Duodenal mucosa (tissue), 2 donors: ENCODE measurements around the gene DUSP10.

Experiments
- H3K27ac ChIP-seq: one replicate; pipeline ENCODE4 v1.7.0; 2013; ENCODE audit warnings: low read depth, low read length
- H3K27me3 ChIP-seq, 2 donors: one replicate each; pipeline ENCODE4 v1.7.0; 2013; ENCODE audit warnings: low read length in 2 of 2, control low read depth in 1 of 2; ENCODE audit not compliant: insufficient read depth in 2 of 2, control insufficient read depth in 1 of 2
- H3K36me3 ChIP-seq, 2 donors: one replicate each; pipeline ENCODE4 v1.7.0; 2013; ENCODE audit warnings: low read length in 2 of 2, control low read depth in 1 of 2; ENCODE audit not compliant: insufficient read depth in 2 of 2, control insufficient read depth in 1 of 2
- H3K4me1 ChIP-seq, 2 donors: one replicate each; pipeline ENCODE4 v1.7.0; 2013; ENCODE audit warnings: low read length in 2 of 2, control low read depth in 1 of 2; ENCODE audit not compliant: insufficient read depth in 2 of 2, control insufficient read depth in 1 of 2
- H3K4me3 ChIP-seq, 2 donors: one replicate each; pipeline ENCODE4 v1.7.0; 2013; ENCODE audit warnings: low read length in 2 of 2, low read depth in 1 of 2
- H3K9ac ChIP-seq, 2 donors: one replicate each; pipeline ENCODE4 v1.7.0; 2013; ENCODE audit warnings: low read length in 2 of 2, low read depth in 1 of 2
- H3K9me3 ChIP-seq, 2 donors: one replicate each; pipeline ENCODE4 v1.7.0; 2013; ENCODE audit warnings: low read length in 2 of 2, control low read depth in 1 of 2; ENCODE audit not compliant: control insufficient read depth in 1 of 2

Gene DUSP10

GRCh38 chr1:221748981-221749380 lies 7.1 kb upstream of the DUSP10 start:
- Histone ChIP-seq H3K36me3 (no peaks in the 10 kb centered on the region), H3K9ac (no peak overlapping the region), H3K27ac (no peak overlapping the region), H3K9me3 (no peaks in the 10 kb centered on the region), H3K4me3 (no peak overlapping the region), H3K4me1 (no peaks in the 10 kb centered on the region), H3K27me3 (no peaks in the 10 kb centered on the region)

DNA sequence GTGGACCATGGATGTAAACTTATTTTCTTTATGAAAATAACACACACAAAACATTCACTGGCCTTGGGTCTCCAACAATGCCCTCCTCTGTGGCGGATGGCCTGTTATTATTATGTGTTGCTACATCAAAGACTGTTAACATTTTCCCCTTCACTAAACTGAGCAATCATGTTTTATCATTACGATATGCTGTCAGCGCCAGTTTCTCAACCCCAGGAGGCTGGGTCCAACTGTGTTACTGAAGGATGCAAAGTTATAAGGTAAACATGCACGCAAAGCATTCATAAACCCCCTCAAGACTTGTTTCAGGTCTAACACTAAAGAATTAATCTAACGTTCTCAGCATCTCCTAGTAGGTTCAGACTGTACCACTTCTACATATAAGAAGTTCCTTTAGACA lies 6.0 kb upstream of the DUSP10 start:
- H3K36me3 ChIP-seq = no peaks in the 10 kb centered on the region
- H3K9ac ChIP-seq = no peak overlapping the region
- no peak overlapping the region for H3K27ac ChIP-seq
- peaks cover 4 to 6% of the 10 kb centered on the region in 2 donors for H3K4me1 ChIP-seq
- H3K9me3 ChIP-seq = no peaks in the 10 kb centered on the region
- H3K4me3 ChIP-seq = no peak overlapping the region
- no peaks in the 10 kb centered on the region for H3K27me3 ChIP-seq

- Histone ChIP-seq H3K27ac (peak overlapping the region; percentile 94), H3K27me3 (no peaks in the 10 kb centered on the region), H3K9ac (peak overlapping the region; percentile 44 to 61), H3K4me1 (peaks cover 15 to 25% of the 10 kb centered on the region in 2 donors), H3K9me3 (peaks cover 0 to 1% of the 10 kb centered on the region in 2 donors), H3K4me3 (peak overlapping the region; percentile 70 to 89), H3K36me3 (no peaks in the 10 kb centered on the region)
Observed at GRCh38 chr1:221743416-221744208, 1.7 kb upstream of the DUSP10 start.

DNA sequence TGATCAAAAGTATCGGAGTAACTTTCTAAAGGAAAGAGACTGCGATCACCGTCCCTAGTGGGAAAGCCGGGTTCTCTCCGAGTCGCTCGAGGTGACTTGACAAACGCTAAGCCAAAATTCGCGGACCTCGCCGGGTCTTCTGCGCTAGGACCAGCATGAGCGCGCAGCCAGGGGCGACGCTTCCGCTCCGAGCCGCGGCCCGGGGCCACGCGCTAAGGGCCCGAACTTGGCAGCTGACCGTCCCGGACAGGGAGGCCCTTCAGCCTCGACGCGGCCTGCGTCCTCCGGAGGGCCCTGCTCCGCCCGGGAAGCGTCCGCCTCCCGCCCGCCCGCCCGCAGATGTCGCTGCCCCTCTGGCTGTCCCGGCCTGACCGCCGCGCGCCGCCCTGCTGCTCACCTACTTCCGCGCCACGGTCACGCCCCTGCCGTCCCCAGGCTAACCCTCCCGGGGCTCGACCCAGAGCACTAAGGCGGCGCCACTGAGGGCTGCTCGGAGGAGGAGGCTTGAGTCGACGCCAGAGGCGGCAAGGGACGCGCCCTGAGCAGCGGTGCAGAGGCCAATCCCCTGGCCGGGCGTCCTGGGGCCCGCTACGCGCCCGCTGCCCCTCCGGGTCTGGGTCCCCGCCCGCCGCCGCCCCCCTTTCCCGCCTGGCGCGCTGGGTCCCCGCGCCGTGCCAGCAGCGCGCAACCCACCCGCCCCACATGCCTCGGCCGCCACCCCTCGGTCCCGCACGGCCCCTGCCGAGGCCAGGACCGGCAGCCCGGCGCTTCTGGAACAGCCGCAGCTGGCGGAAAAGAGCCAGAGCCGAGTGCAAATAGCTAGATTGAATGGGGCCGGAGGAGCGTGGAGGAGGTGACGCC lies 896 bp upstream of the DUSP10 start:
- Histone ChIP-seq H3K36me3 (no peaks in the 10 kb centered on the region), H3K27me3 (no peaks in the 10 kb centered on the region), H3K4me1 (peaks cover 15 to 25% of the 10 kb centered on the region in 2 donors), H3K4me3 (peak overlapping the region; percentile 80 to 89), H3K9ac (peak overlapping the region; percentile 93 to 95), H3K9me3 (peaks cover 0 to 1% of the 10 kb centered on the region in 2 donors), H3K27ac (peak overlapping the region; percentile 94)

DNA sequence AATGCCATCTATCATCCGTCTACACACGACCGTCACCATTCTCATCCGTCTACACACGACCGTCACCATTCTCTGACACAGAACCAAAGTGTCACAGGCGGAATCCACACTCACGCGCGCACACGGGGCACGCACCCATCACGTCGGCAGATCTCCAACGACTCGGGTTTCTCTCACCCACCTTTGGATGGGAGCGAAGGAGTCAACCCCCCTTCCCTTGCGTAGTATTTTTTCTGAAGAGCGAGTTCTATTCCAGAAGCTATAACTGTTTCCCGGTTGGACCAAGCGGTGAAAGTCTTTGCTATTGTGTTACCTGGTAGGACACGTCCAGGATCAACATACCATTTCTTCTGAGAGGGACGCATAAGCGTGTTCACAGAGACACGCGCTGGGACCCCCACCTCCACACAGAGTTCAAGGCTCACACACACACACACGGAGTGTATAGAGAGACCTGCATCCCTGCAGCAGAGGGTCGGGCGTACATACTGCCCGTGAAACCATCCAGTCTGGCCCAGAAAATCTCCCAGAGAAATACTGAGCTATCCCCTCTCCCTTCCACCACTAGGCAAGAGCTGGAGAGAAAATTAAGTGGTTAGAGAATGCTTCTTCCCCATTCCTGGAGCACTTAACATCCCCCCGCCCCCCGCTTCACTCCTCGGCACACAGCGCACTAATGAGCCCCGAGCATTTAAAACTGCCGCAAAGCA lies 741 bp downstream of the DUSP10 start:
- H3K27ac ChIP-seq = peak overlapping the region; percentile 49

GRCh38 chr1:221740369-221740992 lies 1.4 kb downstream of the DUSP10 start:
- H3K27ac ChIP-seq = no peak overlapping the region
- H3K9me3 ChIP-seq = peaks cover 0 to 1% of the 10 kb centered on the region in 2 donors

More for the DNA sequence above, 741 bp downstream of the DUSP10 start:
- Histone ChIP-seq H3K4me1 (peaks cover 15 to 25% of the 10 kb centered on the region in 2 donors), H3K4me3 (peak overlapping the region; percentile 80 to 99), H3K27me3 (no peaks in the 10 kb centered on the region), H3K36me3 (no peaks in the 10 kb centered on the region), H3K9ac (peak overlapping the region; percentile 75 to 98), H3K9me3 (peaks cover 0 to 1% of the 10 kb centered on the region in 2 donors)

GRCh38 chr1:221739677-221740025 lies 2.2 kb downstream of the DUSP10 start:
- Histone ChIP-seq H3K27me3 (no peaks in the 10 kb centered on the region), H3K9me3 (peaks cover 0 to 1% of the 10 kb centered on the region in 2 donors), H3K9ac (no peak overlapping the region), H3K36me3 (no peaks in the 10 kb centered on the region), H3K4me3 (no peak overlapping the region), H3K27ac (no peak overlapping the region), H3K4me1 (peaks cover 15 to 25% of the 10 kb centered on the region in 2 donors)

More at GRCh38 chr1:221740369-221740992, 1.4 kb downstream of the DUSP10 start:
- Histone ChIP-seq H3K4me1 (peaks cover 15 to 25% of the 10 kb centered on the region in 2 donors), H3K27me3 (no peaks in the 10 kb centered on the region), H3K9ac (peak overlapping the region; percentile 75 to 98), H3K4me3 (peak overlapping the region; percentile 80 to 99), H3K36me3 (no peaks in the 10 kb centered on the region)

DNA sequence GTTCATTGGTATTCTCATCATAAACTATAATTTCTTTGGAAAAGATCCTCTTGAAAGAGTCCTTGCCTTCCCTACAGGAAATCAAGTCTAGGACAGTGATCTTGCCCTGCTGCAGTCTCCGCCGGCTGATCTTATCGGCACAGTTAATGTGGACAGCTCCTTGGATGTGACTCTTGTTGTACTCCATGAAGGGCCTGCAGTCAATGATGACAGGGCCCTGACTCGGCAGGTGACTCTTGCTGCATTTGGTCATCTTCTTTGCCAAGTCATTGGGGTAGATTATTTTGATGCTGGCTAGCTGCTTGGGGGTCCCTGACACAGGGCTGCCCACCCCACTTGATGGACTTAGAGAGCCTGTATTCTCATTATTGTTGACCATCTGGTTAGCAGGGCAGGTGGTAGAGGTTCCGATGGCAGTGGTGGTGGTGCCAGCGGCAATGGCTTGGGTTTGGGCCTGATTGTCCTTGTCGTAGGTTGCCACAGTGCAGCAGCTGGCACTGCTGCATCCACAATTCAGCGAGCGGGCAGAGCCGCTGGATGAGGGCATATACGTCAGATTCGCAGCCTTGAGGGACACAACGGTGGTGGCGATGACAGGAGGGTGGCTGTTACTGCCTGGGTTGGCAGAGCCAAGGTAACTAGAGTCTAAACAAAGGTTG lies 2.7 kb downstream of the DUSP10 start:
- no peak overlapping the region for H3K27ac ChIP-seq
- H3K4me1 ChIP-seq = peaks cover 15 to 25% of the 10 kb centered on the region in 2 donors
- H3K27me3 ChIP-seq = no peaks in the 10 kb centered on the region
- H3K4me3 ChIP-seq = no peak overlapping the region
- H3K36me3 ChIP-seq = no peaks in the 10 kb centered on the region
- no peak overlapping the region for H3K9ac ChIP-seq
- H3K9me3 ChIP-seq = peaks cover 0 to 1% of the 10 kb centered on the region in 2 donors

DNA sequence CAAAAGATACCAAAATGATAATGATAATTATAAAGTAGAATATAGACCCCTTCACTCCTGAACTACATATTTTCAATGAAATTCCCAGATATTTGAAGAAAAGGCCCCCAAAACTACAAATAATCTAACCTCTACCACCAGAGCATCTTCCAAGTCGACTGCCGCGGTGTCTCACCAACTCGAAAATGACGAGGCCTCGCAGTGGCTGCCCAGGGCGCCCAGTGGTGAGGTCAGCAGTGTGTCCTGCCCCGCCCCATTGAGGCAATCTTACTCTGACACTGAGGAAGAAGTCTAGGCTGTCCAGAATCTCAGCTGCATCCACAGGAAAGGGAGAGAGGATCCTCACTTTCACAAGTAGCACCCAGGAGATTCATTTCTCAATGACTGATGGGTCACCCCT lies 5.2 kb downstream of the DUSP10 start:
- no peak overlapping the region for H3K4me3 ChIP-seq
- no peak overlapping the region for H3K27ac ChIP-seq

More for the DNA sequence above, 5.2 kb downstream of the DUSP10 start:
- no peaks in the 10 kb centered on the region for H3K27me3 ChIP-seq
- peaks cover 0 to under 1% of the 10 kb centered on the region in 2 donors for H3K9me3 ChIP-seq
- H3K9ac ChIP-seq = no peak overlapping the region
- H3K4me1 ChIP-seq = peaks cover 10 to 19% of the 10 kb centered on the region in 2 donors
- H3K36me3 ChIP-seq = no peaks in the 10 kb centered on the region
